SJCRH30 (cell line): ENCODE measurements around the gene OXNAD1. TPM values are rescaled to one million over a fixed set of nuclear protein-coding genes. Genes with fewer than 3 reads are reported as not detected.
"Not testable (repeated sequence)": the region's sequence is repeated elsewhere in the genome, so short reads cannot be mapped to it uniquely, and the experiment has no call there.

Experiments
- DNase-seq, 2 experiments: peaks; one replicate each; pipeline ENCODE4 v3.0.0-alpha.2; 2015 to 2020
- H3K27ac ChIP-seq: fragments of 250-450 bp; sonication (Bioruptor Pico); 2 replicates; pipeline ENCODE4 v1.5.1; 2020; ENCODE audit warnings: mild to moderate bottlenecking, moderate library complexity
- H3K27me3 ChIP-seq: fragments of 250-450 bp; sonication (Bioruptor Pico); 2 replicates; pipeline ENCODE4 v1.5.1; 2020; ENCODE audit warnings: mild to moderate bottlenecking, moderate library complexity
- H3K36me3 ChIP-seq: fragments of 250-450 bp; sonication (Bioruptor Pico); 2 replicates; pipeline ENCODE4 v1.5.1; 2020; ENCODE audit warnings: mild to moderate bottlenecking, moderate library complexity
- H3K4me1 ChIP-seq: fragments of 250-450 bp; sonication (Bioruptor Pico); 2 replicates; pipeline ENCODE4 v1.5.1; 2020; ENCODE audit warnings: mild to moderate bottlenecking, moderate library complexity
- H3K4me3 ChIP-seq: fragments of 250-450 bp; sonication (Bioruptor Pico); 2 replicates; pipeline ENCODE4 v1.5.1; 2020; ENCODE audit warnings: mild to moderate bottlenecking, moderate library complexity
- H3K9me3 ChIP-seq: fragments of 250-450 bp; sonication (Bioruptor Pico); replicated peaks from 2 replicates; pipeline ENCODE4 v1.5.1; 2020; ENCODE audit warnings: mild to moderate bottlenecking, moderate library complexity
- total RNA-seq: library from RNA; depleted of rRNA; stranded (reverse); fragments of >200 nt; shearing (Covaris generic); gene quantifications from 2 replicates; pipeline ENCODE4 v1.2.3, GENCODE V29; 2014

The OXNAD1 gene
- total RNA-seq, 1 experiment from 2014 or later = 18.1 TPM

- no peak for DNase-seq
- Histone ChIP-seq H3K27me3 (no peaks in the 10 kb centered on the region), H3K36me3 (peaks cover 10% of the 10 kb centered on the region; the same call in 1 of the 2 replicates), H3K9me3 (no peaks in the 10 kb centered on the region), H3K4me1 (no peaks in the 10 kb centered on the region), H3K4me3 (no peak overlapping the region), H3K27ac (no peak overlapping the region)
These were observed 34.7 kb downstream of the OXNAD1 start for GRCh38 chr3:16299746-16300145.

GRCh38 chr3:16300307-16300706, 35.3 kb downstream of the OXNAD1 start:
- Histone ChIP-seq H3K36me3 (peaks cover 10% of the 10 kb centered on the region; the same call in 1 of the 2 replicates), H3K27ac (no peak overlapping the region), H3K9me3 (no peaks in the 10 kb centered on the region), H3K4me1 (no peaks in the 10 kb centered on the region), H3K27me3 (no peaks in the 10 kb centered on the region), H3K4me3 (no peak overlapping the region)
- DNase-seq = no peak

GRCh38 chr3:16300881-16301359, 35.9 kb downstream of the OXNAD1 start:
- no peak overlapping the region for H3K27ac ChIP-seq
- H3K27me3 ChIP-seq = no peaks in the 10 kb centered on the region
- H3K4me3 ChIP-seq = no peak overlapping the region
- peaks cover 5% of the 10 kb centered on the region; the same call in 1 of the 2 replicates for H3K36me3 ChIP-seq
- no peaks in the 10 kb centered on the region for H3K9me3 ChIP-seq
- no peaks in the 10 kb centered on the region for H3K4me1 ChIP-seq
- no peak for DNase-seq

- H3K36me3 ChIP-seq = peaks cover 5% of the 10 kb centered on the region; the same call in 1 of the 2 replicates
- no peak for DNase-seq
- no peak overlapping the region for H3K27ac ChIP-seq
These were observed 36.5 kb downstream of the OXNAD1 start for GRCh38 chr3:16301507-16301906.

GRCh38 chr3:16302082-16302631, 37.1 kb downstream of the OXNAD1 start:
- DNase-seq = no peak
- no peaks in the 10 kb centered on the region for H3K27me3 ChIP-seq

More at GRCh38 chr3:16301507-16301906, 36.5 kb downstream of the OXNAD1 start:
- Histone ChIP-seq H3K27me3 (no peaks in the 10 kb centered on the region), H3K4me3 (no peak overlapping the region), H3K4me1 (no peaks in the 10 kb centered on the region), H3K9me3 (no peaks in the 10 kb centered on the region)

GRCh38 chr3:16303037-16303575, 38.1 kb downstream of the OXNAD1 start:
- H3K27me3 ChIP-seq = no peaks in the 10 kb centered on the region
- peaks cover 5% of the 10 kb centered on the region; the same call in 1 of the 2 replicates for H3K36me3 ChIP-seq
- DNase-seq = no peak
- no peaks in the 10 kb centered on the region for H3K4me1 ChIP-seq
- no peak overlapping the region for H3K27ac ChIP-seq
- H3K9me3 ChIP-seq = no peaks in the 10 kb centered on the region
- H3K4me3 ChIP-seq = no peak overlapping the region

More at GRCh38 chr3:16302082-16302631, 37.1 kb downstream of the OXNAD1 start:
- Histone ChIP-seq H3K4me1 (no peaks in the 10 kb centered on the region), H3K36me3 (peaks cover 5% of the 10 kb centered on the region; the same call in 1 of the 2 replicates), H3K9me3 (no peaks in the 10 kb centered on the region), H3K4me3 (no peak overlapping the region), H3K27ac (no peak overlapping the region)

- H3K4me1 ChIP-seq = 0 out of 2 replicates have a peak, but pooled peaks cover 3% of the 10 kb centered on the region
- peaks cover 5% of the 10 kb centered on the region; the same call in 1 of the 2 replicates for H3K36me3 ChIP-seq
- H3K9me3 ChIP-seq = no peaks in the 10 kb centered on the region
- H3K27me3 ChIP-seq = no peaks in the 10 kb centered on the region
- no peak overlapping the region for H3K4me3 ChIP-seq
- no peak overlapping the region for H3K27ac ChIP-seq
- no peak for DNase-seq
These were observed 39.3 kb downstream of the OXNAD1 start for GRCh38 chr3:16304061-16305010.

- no peak overlapping the region for H3K4me3 ChIP-seq
- H3K4me1 ChIP-seq = 0 out of 2 replicates have a peak, but pooled peaks cover 3% of the 10 kb centered on the region
- H3K9me3 ChIP-seq = no peaks in the 10 kb centered on the region
- H3K36me3 ChIP-seq = peaks cover 6% of the 10 kb centered on the region; the same call in 1 of the 2 replicates
- H3K27me3 ChIP-seq = no peaks in the 10 kb centered on the region
- H3K27ac ChIP-seq = no peak overlapping the region
- DNase-seq = no peak
These were observed 40.1 kb downstream of the OXNAD1 start for GRCh38 chr3:16305111-16305541.

- Histone ChIP-seq H3K36me3 (peaks cover 4% of the 10 kb centered on the region; the same call in 1 of the 2 replicates), H3K9me3 (no peaks in the 10 kb centered on the region), H3K27me3 (no peaks in the 10 kb centered on the region), H3K4me3 (no peak overlapping the region), H3K4me1 (0 out of 2 replicates have a peak, but pooled peaks cover 3% of the 10 kb centered on the region), H3K27ac (no peak overlapping the region)
- DNase-seq = no peak
These were observed 43.0 kb downstream of the OXNAD1 start for GRCh38 chr3:16307832-16308531.

- H3K4me1 ChIP-seq = 0 out of 2 replicates have a peak, but pooled peaks cover 3% of the 10 kb centered on the region
- H3K27me3 ChIP-seq = no peaks in the 10 kb centered on the region
- no peak overlapping the region for H3K4me3 ChIP-seq
- no peak overlapping the region for H3K27ac ChIP-seq
- DNase-seq = no peak
- peaks cover 4% of the 10 kb centered on the region; the same call in 1 of the 2 replicates for H3K36me3 ChIP-seq
- no peaks in the 10 kb centered on the region for H3K9me3 ChIP-seq
These were observed 43.7 kb downstream of the OXNAD1 start for GRCh38 chr3:16308727-16309126.

- Histone ChIP-seq H3K9me3 (no peaks in the 10 kb centered on the region), H3K4me3 (no peak overlapping the region), H3K4me1 (0 out of 2 replicates have a peak, but pooled peaks cover 3% of the 10 kb centered on the region), H3K27ac (no peak overlapping the region), H3K36me3 (peaks cover 4% of the 10 kb centered on the region; the same call in 1 of the 2 replicates), H3K27me3 (no peaks in the 10 kb centered on the region)
- peak in 1 of 2 experiments; percentile 28 for DNase-seq
These were observed 44.5 kb downstream of the OXNAD1 start for GRCh38 chr3:16309558-16309957.

- not testable (repeated sequence) for DNase-seq, H3K27ac ChIP-seq, H3K27me3 ChIP-seq, H3K9me3 ChIP-seq, H3K36me3 ChIP-seq, H3K4me1 ChIP-seq, H3K4me3 ChIP-seq
These were observed 45.5 kb downstream of the OXNAD1 start for GRCh38 chr3:16310486-16310885.

GRCh38 chr3:16311960-16312451, 47.0 kb downstream of the OXNAD1 start:
- Histone ChIP-seq H3K4me3 (no peak overlapping the region), H3K36me3 (peaks cover 14% of the 10 kb centered on the region; the same call in 1 of the 2 replicates), H3K27ac (no peak overlapping the region), H3K4me1 (peaks cover 6% of the 10 kb centered on the region; the same call in 1 of the 2 replicates), H3K27me3 (no peaks in the 10 kb centered on the region), H3K9me3 (no peaks in the 10 kb centered on the region)
- peak in 1 of 2 experiments; percentile 26 for DNase-seq
